ENCODE results near the gene NUP58.

Gene NUP58

GRCh38 chr13:25380082-25380481, 78.7 kb downstream of the NUP58 start:
- DNase-seq = no peak

- no peak for DNase-seq
These were observed 79.4 kb downstream of the NUP58 start for GRCh38 chr13:25380741-25381324.

GRCh38 chr13:25384758-25385410, 83.5 kb downstream of the NUP58 start:
- DNase-seq = no peak

GRCh38 chr13:25391932-25392331, 90.5 kb downstream of the NUP58 start:
- no peak for DNase-seq

Measured in NCI-H1092 (cell line).